PFSK-1 (cell line): ENCODE data around the gene DNAJA3.

Experiments
- FOXP2 ChIP-seq: optimal IDR thresholded peaks from 2 replicates; pipeline ENCODE3; 2011; ENCODE audit warnings: borderline replicate concordance, control low read depth, inconsistent platforms; ENCODE audit not compliant: insufficient read depth; ENCODE audit errors: extremely low read length, extremely low read depth
- POLR2AphosphoS5 ChIP-seq: IDR thresholded peaks from 2 replicates; pipeline ENCODE4 v1.6.1; 2012; ENCODE audit warnings: low read depth, mild to moderate bottlenecking, control low read depth, low read length, moderate library complexity
- SIN3A ChIP-seq: IDR thresholded peaks from 2 replicates; pipeline ENCODE4 v1.6.1; 2012; ENCODE audit warnings: mild to moderate bottlenecking, low read length, moderate library complexity, borderline replicate concordance; ENCODE audit not compliant: insufficient read depth
- TAF1 ChIP-seq: IDR thresholded peaks from 2 replicates; pipeline ENCODE4 v1.6.1; 2012; ENCODE audit warnings: low read length, control low read depth, borderline replicate concordance; ENCODE audit not compliant: insufficient read depth
- TF ChIP-seq, protein P1 (sequence below), 2 experiments: IDR thresholded peaks; 2 replicates each; pipeline versions ENCODE4 v1.6.1 to v1.8.0; 2011 to 2012; ENCODE audit warnings: low read depth in 2 of 2, low read length in 2 of 2, control low read depth in 1 of 2, inconsistent platforms in 1 of 2, mild to moderate bottlenecking in 1 of 2, moderate library complexity in 1 of 2; ENCODE audit not compliant: insufficient read depth in 1 of 2

DNA sequence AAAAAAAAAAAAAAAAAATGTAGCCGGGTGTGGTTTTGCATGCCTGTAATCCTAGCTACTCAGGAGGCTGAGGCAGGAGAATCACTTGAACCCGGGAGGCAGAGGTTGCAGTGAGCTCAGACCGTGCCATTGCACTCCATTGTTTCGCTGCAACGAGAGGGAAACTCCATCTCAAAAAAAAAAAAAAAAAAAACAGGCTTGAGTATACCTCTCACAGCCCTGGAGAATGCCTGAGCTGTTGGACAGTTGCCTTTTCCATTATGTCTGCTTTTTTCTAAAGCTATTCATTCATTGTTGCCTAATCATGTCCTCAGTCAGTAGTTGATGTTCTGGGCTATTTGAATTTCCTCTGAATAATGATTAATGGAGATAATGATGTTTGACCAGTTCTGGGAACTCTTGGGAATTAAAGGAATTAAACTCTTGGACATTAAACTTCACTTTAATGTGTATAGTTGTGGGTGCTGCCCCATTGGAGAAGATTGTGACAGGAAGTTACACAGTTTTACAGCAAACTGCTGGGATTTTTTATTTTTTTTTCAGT, 62.4 kb downstream of the DNAJA3 start:
- TF ChIP-seq POLR2AphosphoS5 (no peak), SIN3A (no peak), TAF1 (no peak), FOXP2 (no peak)
- TF ChIP-seq, protein P1, sequence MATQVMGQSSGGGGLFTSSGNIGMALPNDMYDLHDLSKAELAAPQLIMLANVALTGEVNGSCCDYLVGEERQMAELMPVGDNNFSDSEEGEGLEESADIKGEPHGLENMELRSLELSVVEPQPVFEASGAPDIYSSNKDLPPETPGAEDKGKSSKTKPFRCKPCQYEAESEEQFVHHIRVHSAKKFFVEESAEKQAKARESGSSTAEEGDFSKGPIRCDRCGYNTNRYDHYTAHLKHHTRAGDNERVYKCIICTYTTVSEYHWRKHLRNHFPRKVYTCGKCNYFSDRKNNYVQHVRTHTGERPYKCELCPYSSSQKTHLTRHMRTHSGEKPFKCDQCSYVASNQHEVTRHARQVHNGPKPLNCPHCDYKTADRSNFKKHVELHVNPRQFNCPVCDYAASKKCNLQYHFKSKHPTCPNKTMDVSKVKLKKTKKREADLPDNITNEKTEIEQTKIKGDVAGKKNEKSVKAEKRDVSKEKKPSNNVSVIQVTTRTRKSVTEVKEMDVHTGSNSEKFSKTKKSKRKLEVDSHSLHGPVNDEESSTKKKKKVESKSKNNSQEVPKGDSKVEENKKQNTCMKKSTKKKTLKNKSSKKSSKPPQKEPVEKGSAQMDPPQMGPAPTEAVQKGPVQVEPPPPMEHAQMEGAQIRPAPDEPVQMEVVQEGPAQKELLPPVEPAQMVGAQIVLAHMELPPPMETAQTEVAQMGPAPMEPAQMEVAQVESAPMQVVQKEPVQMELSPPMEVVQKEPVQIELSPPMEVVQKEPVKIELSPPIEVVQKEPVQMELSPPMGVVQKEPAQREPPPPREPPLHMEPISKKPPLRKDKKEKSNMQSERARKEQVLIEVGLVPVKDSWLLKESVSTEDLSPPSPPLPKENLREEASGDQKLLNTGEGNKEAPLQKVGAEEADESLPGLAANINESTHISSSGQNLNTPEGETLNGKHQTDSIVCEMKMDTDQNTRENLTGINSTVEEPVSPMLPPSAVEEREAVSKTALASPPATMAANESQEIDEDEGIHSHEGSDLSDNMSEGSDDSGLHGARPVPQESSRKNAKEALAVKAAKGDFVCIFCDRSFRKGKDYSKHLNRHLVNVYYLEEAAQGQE (IDR thresholded peaks at IDR 0.05; ENCODE audit: insufficient read depth in 1 of 2, low read depth in 2 of 2, low read length in 2 of 2) = no peak
